HG02885 (cell line): ENCODE data around the gene CFAP251.

Source experiments
- ATAC-seq: cut with Tn5 transposase; IDR thresholded peaks from one replicate; pipeline ENCODE4 v1.9.1; 2021; ENCODE audit warnings: mild to moderate bottlenecking; ENCODE audit not compliant: unreplicated experiment, poor library complexity

The CFAP251 gene

DNA sequence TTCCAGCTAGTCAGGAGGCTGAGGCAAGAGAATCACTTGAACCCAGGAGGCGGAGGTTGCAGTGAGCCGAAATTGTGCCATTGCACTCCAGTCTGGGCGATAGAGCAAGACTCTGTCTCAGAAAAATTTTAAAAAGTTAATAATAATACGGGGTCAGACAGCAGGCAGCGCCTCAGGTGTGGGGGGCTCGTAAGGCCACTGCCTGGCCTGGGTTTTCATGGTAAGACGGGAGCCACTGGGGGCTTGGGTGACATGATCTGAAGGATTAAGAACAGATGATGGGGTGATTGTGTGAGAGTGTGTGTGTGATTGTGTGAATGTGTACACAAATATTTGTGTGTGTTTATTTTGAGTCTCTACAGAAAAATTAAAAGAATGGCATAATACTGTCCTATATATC, 126.9 kb downstream of the CFAP251 start:
- no peak for ATAC-seq

DNA sequence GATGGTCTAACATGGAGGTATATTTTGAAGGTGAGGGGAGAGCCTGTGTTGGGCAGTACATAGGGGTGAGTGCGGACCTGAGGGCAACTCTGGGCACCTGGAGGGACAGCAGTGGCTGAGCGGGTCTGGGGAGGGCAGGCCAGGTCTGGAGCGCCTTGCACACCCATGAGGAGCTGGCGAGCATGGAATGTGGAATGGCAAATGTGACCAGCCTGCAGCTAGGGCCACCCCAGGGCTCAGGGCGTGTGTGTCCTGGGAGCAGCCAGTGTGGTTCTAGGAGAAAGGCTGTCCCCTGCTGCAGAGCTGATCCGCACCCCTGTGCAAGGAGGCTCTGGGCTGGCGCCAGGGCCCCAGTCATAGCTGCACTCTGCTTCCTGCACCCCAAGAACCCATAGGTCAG, 127.8 kb downstream of the CFAP251 start:
- ATAC-seq: no peak

DNA sequence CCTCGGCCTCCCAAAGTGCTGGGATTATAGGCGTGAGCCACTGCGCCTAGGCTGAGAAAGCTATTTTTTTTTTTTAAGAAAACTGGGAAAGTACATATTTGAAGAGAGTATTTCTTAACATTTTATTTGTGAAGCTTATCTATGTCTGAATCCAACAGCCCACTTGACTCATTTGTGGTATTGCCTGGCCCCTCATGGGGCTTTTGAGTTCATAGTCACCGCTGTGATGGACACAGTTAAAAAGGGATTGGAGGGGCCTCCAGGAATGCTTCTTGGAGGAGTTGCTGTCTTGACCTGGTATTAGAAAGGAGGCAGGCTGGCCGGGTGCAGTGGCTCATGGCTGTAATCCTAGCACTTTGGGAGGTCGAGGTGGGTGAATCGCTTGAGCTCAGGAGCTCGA, 129.8 kb downstream of the CFAP251 start:
- no peak for ATAC-seq

DNA sequence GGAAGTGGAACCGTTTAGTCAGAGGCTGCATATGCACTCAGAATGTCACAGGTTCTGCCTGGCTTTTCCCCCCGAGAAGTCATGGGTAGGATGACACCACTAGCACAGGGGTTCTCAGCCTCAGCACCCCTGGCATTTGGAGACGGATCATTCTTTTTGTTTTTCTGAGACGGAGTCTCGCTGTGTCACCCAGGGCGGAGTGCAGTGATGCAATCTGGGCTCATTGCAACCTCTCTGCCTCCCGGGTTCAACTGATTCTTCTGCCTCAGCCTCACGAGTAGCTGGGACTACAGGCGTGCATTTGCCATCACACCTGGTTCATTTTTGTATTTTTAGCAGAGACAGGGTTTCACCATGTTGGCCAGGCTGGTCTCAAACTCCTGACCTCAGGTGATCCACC, 131.4 kb downstream of the CFAP251 start:
- no peak for ATAC-seq

- no peak for ATAC-seq
Measured at GRCh38 chr12:122050706-122051105, 132.3 kb downstream of the CFAP251 start.

- ATAC-seq: no peak
Measured at GRCh38 chr12:122051231-122051876, 133.0 kb downstream of the CFAP251 start.

GRCh38 chr12:122052285-122052684, 133.9 kb downstream of the CFAP251 start:
- ATAC-seq: no peak
